SK-N-SH (cell line): ENCODE data around the gene SMURF1. TPM values are rescaled to one million over a fixed set of nuclear protein-coding genes. Genes with fewer than 3 reads are reported as not detected.

Experiments
- CTCF ChIA-PET: fragments of 300-600, 350-600 bp; formaldehyde crosslinking; extraction: SDS; loops from one replicate; lab custom pipeline; 2021; lab: Yijun Ruan, JAX
- POLR2A ChIA-PET: fragments of 350-600 bp; sonication (Branson Sonifier 250); formaldehyde crosslinking; extraction: SDS; loops from one replicate; lab custom pipeline; 2020; ENCODE audit warnings: antibody characterized with exemption, inconsistent platforms; lab: Yijun Ruan, JAX
- DNase-seq: peaks from one replicate; pipeline ENCODE4 v3.0.0; 2012
- H2AFZ ChIP-seq: fragments of 200-600 bp; sonication (generic); 2 replicates; pipeline ENCODE4 v1.8.1; 2016; ENCODE audit warnings: antibody characterized with exemption, mild to moderate bottlenecking, low read depth
- H3F3A ChIP-seq: fragments of 200-600 bp; sonication (generic); replicated peaks from 2 replicates; pipeline ENCODE3; 2016; ENCODE audit warnings: antibody characterized with exemption, mild to moderate bottlenecking; ENCODE audit not compliant: insufficient read depth
- H3K27ac ChIP-seq, 2 experiments: fragments of 200-500 bp in 1 of 2; fragments of 200-600 bp in 1 of 2; sonication (Bioruptor generic) in 1 of 2; sonication (generic), shearing (Covaris generic) in 1 of 2; 2 replicates each; pipeline versions ENCODE4 v1.5.1 to v1.6.1; 2014 to 2016; ENCODE audit warnings: low read depth in 2 of 2, inconsistent platforms in 1 of 2, low read length in 1 of 2, mild to moderate bottlenecking in 1 of 2, mixed read lengths in 1 of 2
- H3K27me3 ChIP-seq: fragments of 200-600 bp; sonication (generic), shearing (Covaris generic); 2 replicates; pipeline ENCODE4 v1.6.1; 2016; ENCODE audit warnings: mixed run types; ENCODE audit not compliant: insufficient read depth
- H3K36me3 ChIP-seq, 2 experiments: fragments of 200-500 bp in 1 of 2; fragments of 200-600 bp in 1 of 2; sonication (Bioruptor generic) in 1 of 2; sonication (generic) in 1 of 2; replicated peaks in 1 of 2; 2 replicates each; pipeline versions ENCODE3 to v1.5.1; 2014 to 2016; ENCODE audit warnings: low read length in 1 of 2, mild to moderate bottlenecking in 1 of 2; ENCODE audit not compliant: insufficient read depth in 2 of 2, control insufficient read depth in 1 of 2
- H3K4me1 ChIP-seq, 2 experiments: fragments of 200-500 bp in 1 of 2; fragments of 200-600 bp in 1 of 2; sonication (Bioruptor generic) in 1 of 2; sonication (generic), shearing (Covaris generic) in 1 of 2; 2 replicates each; pipeline versions ENCODE4 v1.5.1 to v1.6.1; 2014 to 2016; ENCODE audit warnings: low read depth in 1 of 2, low read length in 1 of 2, mixed run types in 1 of 2; ENCODE audit not compliant: insufficient read depth in 2 of 2, control insufficient read depth in 1 of 2
- H3K4me2 ChIP-seq: fragments of 200-600 bp; sonication (generic), shearing (Covaris generic); 2 replicates; pipeline ENCODE4 v1.6.1; 2017; ENCODE audit warnings: mixed run types
- H3K4me3 ChIP-seq, 2 experiments: fragments of 200-500 bp in 1 of 2; fragments of 200-600 bp in 1 of 2; sonication (Bioruptor generic) in 1 of 2; sonication (generic), shearing (Covaris generic) in 1 of 2; 2 replicates each; pipeline versions ENCODE4 v1.5.1 to v1.8.1; 2014 to 2016; ENCODE audit warnings: low read depth in 2 of 2, inconsistent platforms in 1 of 2, low read length in 1 of 2, mild to moderate bottlenecking in 1 of 2, mixed read lengths in 1 of 2, moderate library complexity in 1 of 2
- H3K79me2 ChIP-seq: fragments of 200-600 bp; sonication (generic); 2 replicates; pipeline ENCODE4 v1.8.1; 2017; ENCODE audit warnings: mild to moderate bottlenecking; ENCODE audit not compliant: insufficient read depth
- H3K9ac ChIP-seq: fragments of 200-600 bp; sonication (generic); 2 replicates; pipeline ENCODE4 v1.6.1; 2017; ENCODE audit warnings: mixed run types
- H3K9me2 ChIP-seq: fragments of 200-600 bp; sonication (generic); 2 replicates; pipeline ENCODE4 v1.6.1; 2017; ENCODE audit warnings: mixed run types
- H3K9me3 ChIP-seq: fragments of 200-600 bp; sonication (generic); 2 replicates; pipeline ENCODE4 v1.6.1; 2017; ENCODE audit warnings: mixed run types, mild to moderate bottlenecking, moderate library complexity
- H4K20me1 ChIP-seq: fragments of 200-600 bp; sonication (generic); 2 replicates; pipeline ENCODE4 v1.6.1; 2017; ENCODE audit warnings: mild to moderate bottlenecking, mixed run types; ENCODE audit not compliant: insufficient read depth
- ELF1 ChIP-seq: IDR thresholded peaks from 2 replicates; pipeline ENCODE4 v1.4.0; 2012
- GATA2 ChIP-seq: sonication (generic); formaldehyde crosslinking; IDR thresholded peaks from 2 replicates; pipeline ENCODE4 v1.5.0; 2020; ENCODE audit warnings: mild to moderate bottlenecking, missing genetic modification reagents
- RAD21 ChIP-seq: IDR thresholded peaks from 2 replicates; pipeline ENCODE4 v1.6.1; 2012; ENCODE audit warnings: mild to moderate bottlenecking, low read length
- RCOR1 ChIP-seq: fragments of 150-350 bp; IDR thresholded peaks from 2 replicates; pipeline ENCODE4 v1.6.1; 2017; ENCODE audit warnings: antibody characterized with exemption, low read length
- RFX5 ChIP-seq: IDR thresholded peaks from 2 replicates; pipeline ENCODE4 v1.6.1; 2012; ENCODE audit warnings: mild to moderate bottlenecking, improper control_type of control experiment, low read length
- SMC3 ChIP-seq: IDR thresholded peaks from 2 replicates; pipeline ENCODE4 v1.6.1; 2012; ENCODE audit warnings: low read depth, low read length, improper control_type of control experiment
- TCF12 ChIP-seq: IDR thresholded peaks from 2 replicates; pipeline ENCODE4 v1.4.0; 2012
- TEAD4 ChIP-seq: IDR thresholded peaks from 2 replicates; pipeline ENCODE4 v1.4.0; 2012; ENCODE audit warnings: mild to moderate bottlenecking, borderline replicate concordance; ENCODE audit not compliant: insufficient read depth
- YY1 ChIP-seq: IDR thresholded peaks from 2 replicates; pipeline ENCODE4 v1.4.0; 2012; ENCODE audit warnings: low read depth, mild to moderate bottlenecking
- WGBS: methylation state at CpG from one replicate; pipeline ENCODE4 v1.1.6; 2017; ENCODE audit warnings: low lambda C conversion rate; 5-methylcytosine and 5-hydroxymethylcytosine counted together
- polyA plus RNA-seq, 3 experiments: library from polyadenylated mRNA; depleted of rRNA; stranded (reverse); fragments of >200 nt; gene quantifications; 2 replicates each; pipeline ENCODE4 v1.2.3, GENCODE V29; 2012
- TF ChIP-seq, protein P1 (sequence below): IDR thresholded peaks from 2 replicates; pipeline ENCODE4 v1.4.0; 2012; ENCODE audit warnings: low read depth
- TF ChIP-seq, protein P2 (sequence below): fragments of 150-350 bp; IDR thresholded peaks from 2 replicates; pipeline ENCODE4 v1.6.1; 2017; ENCODE audit warnings: antibody characterized with exemption, low read length, low read depth, borderline replicate concordance
- TF ChIP-seq, protein P3 (sequence below): IDR thresholded peaks from 2 replicates; pipeline ENCODE4 v1.4.0; 2012; ENCODE audit warnings: low read depth, borderline replicate concordance
- TF ChIP-seq, protein P4 (sequence below): IDR thresholded peaks from 2 replicates; pipeline ENCODE4; 2012
- TF ChIP-seq, protein P5 (sequence below): fragments of 200-600 bp; sonication (generic); IDR thresholded peaks from 2 replicates; pipeline ENCODE4 v1.6.1; 2017; ENCODE audit warnings: antibody characterized with exemption, mild to moderate bottlenecking, moderate library complexity

Gene SMURF1
- polyA plus RNA-seq, 1 of the 3 experiments (the other 2 are of a cell fraction) = 12.9 TPM

DNA sequence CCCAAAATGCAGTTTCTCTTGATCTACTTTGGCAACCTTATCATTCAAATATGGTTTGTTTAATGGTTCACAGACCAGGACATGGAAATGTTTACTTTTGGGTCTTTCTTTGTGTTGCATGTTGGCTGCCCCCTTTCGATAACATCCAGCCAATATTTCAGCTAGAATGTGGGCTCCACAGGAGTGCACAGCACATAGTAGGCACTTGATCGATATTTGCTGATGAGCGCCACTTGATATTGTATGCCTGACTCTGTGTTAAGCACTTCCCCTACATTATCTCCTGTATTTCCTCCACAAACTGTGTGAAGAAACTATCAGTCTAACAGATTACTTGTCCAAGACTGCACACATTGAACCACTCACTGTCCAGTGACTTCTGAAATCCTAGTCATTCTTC, 60.2 kb downstream of the SMURF1 start:
- H3F3A ChIP-seq = peaks cover 6% of the 10 kb centered on the region
- H3K27ac ChIP-seq = no peak overlapping the region
- peaks cover 98% of the 10 kb centered on the region for H3K79me2 ChIP-seq
- TF ChIP-seq ELF1 (no peak), TCF12 (no peak)
- TF ChIP-seq, protein P1, sequence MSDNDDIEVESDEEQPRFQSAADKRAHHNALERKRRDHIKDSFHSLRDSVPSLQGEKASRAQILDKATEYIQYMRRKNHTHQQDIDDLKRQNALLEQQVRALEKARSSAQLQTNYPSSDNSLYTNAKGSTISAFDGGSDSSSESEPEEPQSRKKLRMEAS = no peak
- TF ChIP-seq, all 33 proteins: peak for 0
- no peak for DNase-seq
- H2AFZ ChIP-seq = no peak overlapping the region
- no peak overlapping the region for H3K4me3 ChIP-seq
- H3K4me1 ChIP-seq = peaks cover 4 to 5% of the 10 kb centered on the region in 2 experiments; a peak in 2 of 4 replicates
- no peak overlapping the region for H3K4me2 ChIP-seq
- no peaks in the 10 kb centered on the region for H3K27me3 ChIP-seq
- POLR2A ChIA-PET = no interaction called here
- peaks cover 0 to 15% of the 10 kb centered on the region in 2 experiments for H3K36me3 ChIP-seq
- WGBS = 96% methylated on average over 3 of the region's 3 CpGs
- CTCF ChIA-PET = no interaction called here
- H4K20me1 ChIP-seq = peaks cover 68% of the 10 kb centered on the region
- H3K9me3 ChIP-seq = no peaks in the 10 kb centered on the region
- no peaks in the 10 kb centered on the region for H3K9me2 ChIP-seq
- H3K9ac ChIP-seq = no peak overlapping the region

DNA sequence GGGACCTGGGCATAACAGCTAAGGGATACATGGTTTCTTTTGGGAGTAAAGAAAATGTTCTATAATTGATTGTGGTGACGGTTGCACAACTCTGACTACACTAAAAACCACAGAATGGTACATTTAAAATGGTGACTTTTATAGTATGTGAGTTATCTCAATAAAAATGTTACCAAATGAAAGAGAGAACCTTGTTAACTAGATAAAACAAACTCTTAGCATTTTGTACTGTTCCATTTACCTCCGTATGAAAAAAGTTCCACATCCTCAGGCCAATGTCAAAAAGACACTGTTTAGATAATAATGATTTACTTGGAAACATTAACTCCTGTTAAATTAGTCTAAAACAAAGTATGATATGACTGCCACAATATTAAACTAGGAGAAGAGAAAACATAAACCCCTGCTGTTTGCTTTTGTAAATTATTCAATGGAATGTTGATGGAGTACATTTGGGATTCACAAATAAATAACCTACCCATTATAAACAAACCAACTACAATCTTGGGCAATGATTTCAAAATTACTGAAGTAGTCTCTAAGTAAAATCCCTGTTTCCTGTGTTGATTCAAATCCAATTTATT, 60.7 kb downstream of the SMURF1 start:
- H3F3A ChIP-seq = peaks cover 6% of the 10 kb centered on the region
- H3K4me2 ChIP-seq = no peak overlapping the region
- H3K27me3 ChIP-seq = no peaks in the 10 kb centered on the region
- H2AFZ ChIP-seq = no peak overlapping the region
- WGBS = 94% methylated on average over 2 of the region's 2 CpGs
- H3K79me2 ChIP-seq = peaks cover 98% of the 10 kb centered on the region
- H4K20me1 ChIP-seq = peaks cover 68% of the 10 kb centered on the region
- no peaks in the 10 kb centered on the region for H3K9me3 ChIP-seq
- POLR2A ChIA-PET = no interaction called here
- no peak for DNase-seq
- H3K36me3 ChIP-seq = peaks cover 0 to 15% of the 10 kb centered on the region in 2 experiments
- H3K4me3 ChIP-seq = no peak overlapping the region
- CTCF ChIA-PET = no interaction called here
- peaks cover 4 to 5% of the 10 kb centered on the region in 2 experiments; a peak in 2 of 4 replicates for H3K4me1 ChIP-seq
- TF ChIP-seq RAD21 (no peak), SMC3 (no peak), GATA2 (CRISPR knock-in tag) (no peak), RFX5 (no peak), YY1 (no peak)
- TF ChIP-seq, protein P2, sequence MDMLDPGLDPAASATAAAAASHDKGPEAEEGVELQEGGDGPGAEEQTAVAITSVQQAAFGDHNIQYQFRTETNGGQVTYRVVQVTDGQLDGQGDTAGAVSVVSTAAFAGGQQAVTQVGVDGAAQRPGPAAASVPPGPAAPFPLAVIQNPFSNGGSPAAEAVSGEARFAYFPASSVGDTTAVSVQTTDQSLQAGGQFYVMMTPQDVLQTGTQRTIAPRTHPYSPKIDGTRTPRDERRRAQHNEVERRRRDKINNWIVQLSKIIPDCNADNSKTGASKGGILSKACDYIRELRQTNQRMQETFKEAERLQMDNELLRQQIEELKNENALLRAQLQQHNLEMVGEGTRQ = no peak
- TF ChIP-seq, protein P3, sequence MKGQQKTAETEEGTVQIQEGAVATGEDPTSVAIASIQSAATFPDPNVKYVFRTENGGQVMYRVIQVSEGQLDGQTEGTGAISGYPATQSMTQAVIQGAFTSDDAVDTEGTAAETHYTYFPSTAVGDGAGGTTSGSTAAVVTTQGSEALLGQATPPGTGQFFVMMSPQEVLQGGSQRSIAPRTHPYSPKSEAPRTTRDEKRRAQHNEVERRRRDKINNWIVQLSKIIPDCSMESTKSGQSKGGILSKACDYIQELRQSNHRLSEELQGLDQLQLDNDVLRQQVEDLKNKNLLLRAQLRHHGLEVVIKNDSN = no peak
- H3K27ac ChIP-seq = no peak overlapping the region
- no peak overlapping the region for H3K9ac ChIP-seq
- H3K9me2 ChIP-seq = no peaks in the 10 kb centered on the region

DNA sequence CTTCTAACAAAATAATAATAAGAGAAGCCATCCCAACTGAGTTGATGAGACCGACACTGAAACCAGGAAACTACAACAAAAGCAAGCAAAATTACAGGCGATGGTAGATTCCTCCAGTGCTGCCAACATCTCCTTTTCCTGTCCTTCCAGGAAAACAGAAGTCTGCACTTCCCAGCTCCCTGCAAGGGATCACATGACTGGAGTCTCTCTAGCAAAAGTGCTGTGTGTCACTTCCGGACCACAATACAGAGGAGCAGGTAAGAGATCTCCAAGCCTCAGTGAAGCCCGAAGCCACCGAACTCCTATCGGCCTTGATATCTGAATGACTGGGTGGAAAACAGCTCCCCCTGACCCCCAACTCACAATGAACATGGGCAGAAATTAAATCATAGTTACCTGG, 63.2 kb downstream of the SMURF1 start:
- Histone ChIP-seq H2AFZ (no peak overlapping the region), H3K27ac (no peak overlapping the region), H3K4me2 (no peak overlapping the region), H3K4me1 (peaks cover 4 to 5% of the 10 kb centered on the region in 2 experiments; a peak in 2 of 4 replicates), H4K20me1 (peaks cover 75% of the 10 kb centered on the region), H3K9ac (no peak overlapping the region), H3K9me3 (no peaks in the 10 kb centered on the region), H3K36me3 (peaks cover 0 to 8% of the 10 kb centered on the region in 2 experiments), H3K9me2 (no peaks in the 10 kb centered on the region), H3K27me3 (no peaks in the 10 kb centered on the region), H3K79me2 (peaks cover 95% of the 10 kb centered on the region), H3F3A (no peaks in the 10 kb centered on the region), H3K4me3 (no peak overlapping the region)
- 94% methylated on average over 6 of the region's 6 CpGs for WGBS
- CTCF ChIA-PET = interaction anchor here (0.9 kb wide), 1 partner anchor 19 kb away, joined by 3 read pairs; no protein-coding TSS in a partner anchor
- POLR2A ChIA-PET = no interaction called here
- DNase-seq = no peak
- TF ChIP-seq, protein P3 = no peak
- TF ChIP-seq, protein P4, sequence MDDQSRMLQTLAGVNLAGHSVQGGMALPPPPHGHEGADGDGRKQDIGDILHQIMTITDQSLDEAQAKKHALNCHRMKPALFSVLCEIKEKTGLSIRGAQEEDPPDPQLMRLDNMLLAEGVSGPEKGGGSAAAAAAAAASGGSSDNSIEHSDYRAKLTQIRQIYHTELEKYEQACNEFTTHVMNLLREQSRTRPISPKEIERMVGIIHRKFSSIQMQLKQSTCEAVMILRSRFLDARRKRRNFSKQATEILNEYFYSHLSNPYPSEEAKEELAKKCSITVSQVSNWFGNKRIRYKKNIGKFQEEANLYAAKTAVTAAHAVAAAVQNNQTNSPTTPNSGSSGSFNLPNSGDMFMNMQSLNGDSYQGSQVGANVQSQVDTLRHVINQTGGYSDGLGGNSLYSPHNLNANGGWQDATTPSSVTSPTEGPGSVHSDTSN = no peak
- no peak for TF ChIP-seq RCOR1
- TF ChIP-seq, protein P5, sequence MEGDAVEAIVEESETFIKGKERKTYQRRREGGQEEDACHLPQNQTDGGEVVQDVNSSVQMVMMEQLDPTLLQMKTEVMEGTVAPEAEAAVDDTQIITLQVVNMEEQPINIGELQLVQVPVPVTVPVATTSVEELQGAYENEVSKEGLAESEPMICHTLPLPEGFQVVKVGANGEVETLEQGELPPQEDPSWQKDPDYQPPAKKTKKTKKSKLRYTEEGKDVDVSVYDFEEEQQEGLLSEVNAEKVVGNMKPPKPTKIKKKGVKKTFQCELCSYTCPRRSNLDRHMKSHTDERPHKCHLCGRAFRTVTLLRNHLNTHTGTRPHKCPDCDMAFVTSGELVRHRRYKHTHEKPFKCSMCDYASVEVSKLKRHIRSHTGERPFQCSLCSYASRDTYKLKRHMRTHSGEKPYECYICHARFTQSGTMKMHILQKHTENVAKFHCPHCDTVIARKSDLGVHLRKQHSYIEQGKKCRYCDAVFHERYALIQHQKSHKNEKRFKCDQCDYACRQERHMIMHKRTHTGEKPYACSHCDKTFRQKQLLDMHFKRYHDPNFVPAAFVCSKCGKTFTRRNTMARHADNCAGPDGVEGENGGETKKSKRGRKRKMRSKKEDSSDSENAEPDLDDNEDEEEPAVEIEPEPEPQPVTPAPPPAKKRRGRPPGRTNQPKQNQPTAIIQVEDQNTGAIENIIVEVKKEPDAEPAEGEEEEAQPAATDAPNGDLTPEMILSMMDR = no peak
- no peak for TF ChIP-seq TEAD4
- TF ChIP-seq GATA2 (CRISPR knock-in tag) = no peak
